MCF 10A (cell line): ENCODE measurements around the gene HLF. TPM values are rescaled to one million over a fixed set of nuclear protein-coding genes. Genes with fewer than 3 reads are reported as not detected.

Experiments used
- BruUV-seq: library from RNA; stranded (reverse); fragments of 400-500 nt; replicated peaks from 2 replicates; lab custom pipeline; 2021; lab: Mats Ljungman, UMichigan
- CTCF ChIA-PET: fragments of 300-600 bp; sonication (Branson Sonifier 250); formaldehyde crosslinking; extraction: SDS; loops from one replicate; lab custom pipeline; 2021; ENCODE audit warnings: antibody characterized with exemption, inconsistent platforms; lab: Yijun Ruan, JAX
- POLR2A ChIA-PET: fragments of 300-600, 350-650 bp; sonication (Branson Sonifier 250); formaldehyde crosslinking; extraction: SDS; loops from one replicate; lab custom pipeline; 2020; ENCODE audit warnings: antibody characterized with exemption, inconsistent platforms; lab: Yijun Ruan, JAX
- DNase-seq: peaks from one replicate; pipeline ENCODE4 v3.0.0-alpha.2; 2018; ENCODE audit not compliant: unreplicated experiment
- H3K27ac Mint-ChIP-seq: one replicate; pipeline ENCODE4 v1.8.0; 2022; ENCODE audit warnings: mild to moderate bottlenecking, low read depth, mixed read lengths; ENCODE audit not compliant: unreplicated experiment
- H3K27me3 Mint-ChIP-seq: one replicate; pipeline ENCODE4 v1.8.0; 2022; ENCODE audit warnings: mixed read lengths; ENCODE audit not compliant: insufficient read depth, unreplicated experiment
- H3K36me3 Mint-ChIP-seq: one replicate; pipeline ENCODE4 v1.8.0; 2022; ENCODE audit warnings: mild to moderate bottlenecking, moderate library complexity, mixed read lengths; ENCODE audit not compliant: insufficient read depth, unreplicated experiment
- H3K4me1 Mint-ChIP-seq: one replicate; pipeline ENCODE4 v1.8.0; 2022; ENCODE audit warnings: mixed read lengths; ENCODE audit not compliant: insufficient read depth, unreplicated experiment
- H3K4me3 Mint-ChIP-seq: one replicate; pipeline ENCODE4 v1.8.0; 2022; ENCODE audit warnings: mild to moderate bottlenecking, moderate library complexity, mixed read lengths; ENCODE audit not compliant: unreplicated experiment
- H3K9me3 Mint-ChIP-seq: one replicate; pipeline ENCODE4 v1.8.0; 2022; ENCODE audit warnings: mixed read lengths; ENCODE audit not compliant: unreplicated experiment
- CTCF ChIP-seq: fragments of 200-600 bp; IDR thresholded peaks from one replicate; pipeline ENCODE4 v1.8.0; 2022; ENCODE audit warnings: antibody characterized with exemption, mild to moderate bottlenecking; ENCODE audit not compliant: unreplicated experiment
- intact Hi-C: fragments of 100-400 bp; cut with micrococcal nuclease; formaldehyde crosslinking; loops from 2 replicates; pipeline ENCODE4 v1.14.1; 2022
- total RNA-seq: library from RNA; stranded (reverse); gene quantifications from 2 replicates; pipeline ENCODE4 v1.2.3, GENCODE V29; 2022

The HLF gene
- total RNA-seq, 1 experiment from 2014 or later = 0.23 TPM

- intact Hi-C loops = no loop called here
- Mint-ChIP-seq H3K36me3 (no peaks in the 10 kb centered on the region), H3K4me3 (no peak overlapping the region)
These were observed 65.7 kb downstream of the HLF start for GRCh38 chr17:55330344-55330933.

DNA sequence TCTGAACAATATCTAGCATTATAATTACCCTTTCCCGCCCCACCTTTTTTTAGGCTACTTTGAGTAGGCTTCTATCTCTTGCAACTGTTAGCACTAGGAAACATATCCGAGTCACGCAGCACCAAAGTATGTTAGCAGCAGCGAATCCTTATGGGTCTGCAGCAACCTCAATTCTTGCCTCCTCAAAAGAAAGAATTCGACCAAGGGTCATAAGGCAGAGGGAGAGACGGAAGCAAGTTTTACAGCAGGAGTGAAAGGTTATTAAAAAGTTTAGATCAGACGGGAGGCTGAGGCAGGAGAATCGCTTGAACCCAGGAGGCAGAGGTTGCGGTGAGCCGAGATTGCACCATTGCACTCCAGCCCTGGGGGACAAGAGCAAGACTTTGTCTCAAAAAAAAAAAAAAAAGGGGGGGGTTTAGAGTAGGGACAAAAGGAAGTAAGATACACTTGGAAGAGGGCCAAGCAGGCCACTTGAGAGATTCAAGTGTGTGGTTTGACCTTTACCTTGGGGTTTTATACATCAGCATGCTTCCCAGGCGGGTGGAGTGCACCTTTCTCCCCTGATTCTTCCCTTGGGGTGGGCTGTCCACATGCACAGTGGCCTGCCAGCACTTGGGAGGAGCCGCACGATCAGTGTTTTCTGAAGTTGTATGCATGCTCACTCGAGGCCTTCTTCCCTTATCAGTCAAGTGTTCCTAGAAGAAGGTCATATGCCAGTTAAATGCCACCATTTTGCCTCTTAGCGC, 67.7 kb downstream of the HLF start:
- no peak overlapping the region for H3K4me3 Mint-ChIP-seq
- no peaks in the 10 kb centered on the region for H3K27me3 Mint-ChIP-seq
- TF ChIP-seq CTCF = no peak
- ChIA-PET CTCF (no interaction called here), POLR2A (no interaction called here)
- H3K4me1 Mint-ChIP-seq = peaks cover 5% of the 10 kb centered on the region
- intact Hi-C loops = no loop called here
- no peak for DNase-seq
- no TSS peak for BruUV-seq
- H3K9me3 Mint-ChIP-seq = no peaks in the 10 kb centered on the region
- H3K27ac Mint-ChIP-seq = no peak overlapping the region
- H3K36me3 Mint-ChIP-seq = no peaks in the 10 kb centered on the region

More at GRCh38 chr17:55330344-55330933, 65.7 kb downstream of the HLF start:
- no peak for TF ChIP-seq CTCF
- CTCF ChIA-PET = interaction anchor here (0.6 to 2.1 kb wide), 5 partner anchors 17 to 384 kb away, joined by 3 to 5 read pairs (median 4); no protein-coding TSS in a partner anchor
- Mint-ChIP-seq H3K27me3 (no peaks in the 10 kb centered on the region), H3K4me1 (peaks cover 7% of the 10 kb centered on the region), H3K9me3 (no peaks in the 10 kb centered on the region), H3K27ac (no peak overlapping the region)
- no peak for DNase-seq
- BruUV-seq = no TSS peak
- POLR2A ChIA-PET = interaction anchor here (0.5 kb wide), 1 partner anchor 223 kb away, joined by 3 read pairs; no protein-coding TSS in a partner anchor

DNA sequence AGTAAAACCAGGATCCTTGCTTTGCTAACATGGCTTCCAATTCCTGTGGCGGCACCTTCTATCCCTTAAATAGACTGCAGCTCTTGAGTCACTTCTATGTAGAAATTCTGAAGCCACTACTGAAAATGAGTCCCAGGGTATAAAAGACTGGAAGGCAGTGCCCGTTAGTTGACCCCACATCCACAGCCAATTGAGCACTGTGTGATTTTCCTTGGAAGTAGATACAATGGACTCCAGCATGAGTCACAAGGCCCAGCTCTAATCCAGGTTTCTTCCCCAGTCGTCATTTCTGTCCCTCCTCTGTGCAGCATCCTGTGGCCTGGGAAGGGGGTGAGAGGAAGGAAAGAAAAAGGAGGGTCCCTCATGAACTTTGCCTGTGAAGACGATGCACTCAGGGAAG, 69.5 kb downstream of the HLF start:
- Mint-ChIP-seq H3K27ac (no peak overlapping the region), H3K4me3 (no peak overlapping the region), H3K9me3 (no peaks in the 10 kb centered on the region), H3K36me3 (no peaks in the 10 kb centered on the region), H3K4me1 (no peaks in the 10 kb centered on the region), H3K27me3 (peaks cover 2% of the 10 kb centered on the region)
- CTCF ChIA-PET = interaction anchor here (0.6 to 1.0 kb wide), 3 partner anchors 15 to 268 kb away, joined by 3 read pairs; no protein-coding TSS in a partner anchor
- BruUV-seq = no TSS peak
- intact Hi-C loops = no loop called here
- DNase-seq = no peak
- POLR2A ChIA-PET = no interaction called here
- no peak for TF ChIP-seq CTCF

- H3K4me1 Mint-ChIP-seq = no peaks in the 10 kb centered on the region
- no peaks in the 10 kb centered on the region for H3K36me3 Mint-ChIP-seq
- DNase-seq = no peak
- ChIA-PET POLR2A (no interaction called here), CTCF (interaction anchor here (1.0 to 1.1 kb wide), 2 partner anchors 14 to 22 kb away, joined by 3 read pairs; no protein-coding TSS in a partner anchor)
- TF ChIP-seq CTCF = no peak
- H3K27ac Mint-ChIP-seq = no peak overlapping the region
- H3K9me3 Mint-ChIP-seq = no peaks in the 10 kb centered on the region
- intact Hi-C loops = no loop called here
- BruUV-seq = no TSS peak
- H3K27me3 Mint-ChIP-seq = peaks cover 9% of the 10 kb centered on the region
- H3K4me3 Mint-ChIP-seq = no peak overlapping the region
These were observed 70.3 kb downstream of the HLF start for GRCh38 chr17:55334881-55335540.
